Stimulated activated CD4-positive, alpha-beta T cell treated with anti-CD3 and anti-CD28 coated beads, Interleukin-15, amount 100 ng/mL, for 1 hour (primary cell): Measurements from ENCODE around the gene PGF.

Experiments used
- DNase-seq, 2 donors: peaks; one replicate each; pipeline ENCODE4 v3.0.0-alpha.2; 2020; ENCODE audit warnings: low read depth in 1 of 2, low spot score in 1 of 2

The PGF gene

GRCh38 chr14:74959596-74960180, 4.3 kb upstream of the PGF start:
- DNase-seq, result no peak

DNA sequence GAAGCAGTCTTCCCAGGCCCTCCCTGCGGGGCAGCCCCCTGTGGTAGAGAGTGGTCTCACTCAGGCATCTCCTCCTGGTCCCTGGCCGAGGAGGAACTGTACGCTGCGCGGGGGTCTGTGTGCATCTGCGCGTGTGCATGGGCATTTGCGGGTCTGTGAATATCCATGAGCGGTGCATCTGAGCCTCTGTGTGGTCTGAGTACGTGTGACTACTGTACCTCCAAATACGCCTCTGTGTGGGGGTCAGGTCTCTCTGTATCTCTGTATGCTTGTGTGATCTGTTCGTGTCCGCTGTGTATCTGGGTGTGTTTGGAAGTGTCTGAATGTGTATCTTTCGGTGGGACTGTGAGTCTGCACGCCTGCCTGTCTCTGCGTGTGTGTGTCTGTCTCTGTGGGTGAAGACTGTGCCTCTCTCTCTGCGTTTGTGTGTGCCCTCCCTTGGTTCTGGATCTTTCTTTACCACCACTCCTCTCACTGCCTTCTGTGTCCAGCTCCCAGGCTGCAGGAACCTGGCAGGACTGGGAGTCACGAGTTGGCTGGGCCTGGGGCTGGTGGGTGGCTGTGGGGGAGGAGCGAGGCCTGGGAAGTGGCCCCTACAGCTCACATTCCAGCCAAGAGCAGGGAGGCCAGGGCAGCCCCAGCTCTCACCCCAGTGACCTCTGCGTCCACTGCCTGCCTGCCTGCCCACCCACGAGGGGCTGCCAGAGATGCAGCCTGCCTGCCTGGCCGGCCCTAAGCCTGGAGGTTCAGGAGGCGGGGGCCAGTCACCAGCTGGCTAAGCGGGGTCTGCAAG, 1.1 kb upstream of the PGF start:
- no peak for DNase-seq

DNA sequence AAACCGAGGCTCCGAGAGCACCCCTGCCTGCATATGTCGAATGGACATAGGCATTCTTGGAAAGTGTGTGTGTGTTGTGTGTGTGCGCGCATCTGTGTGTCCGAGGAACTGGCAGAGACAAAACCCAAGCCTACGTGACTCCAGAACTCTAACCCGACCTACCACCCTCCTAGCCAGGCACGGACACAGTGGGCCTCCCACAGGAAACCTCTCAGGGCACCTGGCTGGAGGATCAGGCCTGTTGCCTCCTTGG, 556 bp upstream of the PGF start:
- DNase-seq, result no peak

- DNase-seq, result no peak
Observed at GRCh38 chr14:74954947-74955228, 509 bp downstream of the PGF start.

DNA sequence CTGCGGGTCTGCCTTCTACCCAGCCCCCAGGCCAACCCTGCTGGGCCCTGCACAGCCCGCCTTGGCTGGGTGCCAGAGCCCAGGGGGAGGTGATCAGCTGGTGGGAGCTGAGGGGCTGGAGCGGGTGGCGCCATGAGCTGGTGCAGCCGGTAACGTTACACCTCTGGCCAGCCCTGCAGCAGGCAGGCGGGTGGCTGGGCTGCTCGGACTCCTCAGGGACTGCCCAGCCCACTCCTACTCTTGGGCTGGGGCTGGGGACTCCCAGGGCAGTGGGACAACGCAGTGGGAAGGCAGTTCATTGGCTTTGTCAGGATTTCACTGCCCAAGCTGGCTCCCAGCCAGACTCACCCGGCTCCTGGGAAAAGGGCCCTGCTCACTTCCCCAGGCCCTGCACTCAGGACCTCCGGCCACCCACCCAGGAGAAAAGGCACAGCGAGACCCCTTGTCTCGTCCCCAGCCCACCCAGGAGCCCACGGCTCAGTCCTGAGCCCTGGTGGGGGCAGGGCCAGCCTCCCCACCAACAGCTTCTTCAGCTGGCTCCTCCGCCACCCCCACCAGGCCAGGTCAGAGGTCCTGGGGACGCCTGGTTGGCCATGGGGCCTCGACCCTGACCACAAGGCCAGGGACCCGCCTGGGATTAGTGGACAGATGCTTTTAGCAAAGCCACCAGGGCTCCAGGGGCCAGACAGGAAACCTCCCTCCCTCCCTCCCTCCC, 1.0 kb downstream of the PGF start:
- DNase-seq, result no peak

DNA sequence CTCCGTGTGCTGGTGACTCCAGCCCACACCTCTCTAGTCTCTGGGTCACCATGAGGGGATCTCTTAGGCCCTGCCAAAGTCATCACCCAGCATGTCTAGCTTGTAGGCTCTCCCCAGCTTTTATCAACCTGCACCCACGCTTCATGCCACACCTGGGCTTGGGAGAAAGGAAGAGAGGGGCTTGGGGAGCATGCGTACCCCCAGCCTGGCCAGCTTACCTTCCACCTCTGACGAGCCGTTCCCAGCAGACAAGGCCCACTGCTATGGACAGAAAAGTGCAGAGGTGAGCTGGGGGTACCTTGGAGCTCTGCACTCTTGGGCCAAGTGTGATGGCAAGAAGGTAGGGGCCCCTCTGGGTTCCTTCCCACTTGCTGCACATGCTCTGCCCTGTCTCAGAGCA, 1.7 kb downstream of the PGF start:
- DNase-seq, result no peak

GRCh38 chr14:74952697-74953484, 2.5 kb downstream of the PGF start:
- no peak for DNase-seq

DNA sequence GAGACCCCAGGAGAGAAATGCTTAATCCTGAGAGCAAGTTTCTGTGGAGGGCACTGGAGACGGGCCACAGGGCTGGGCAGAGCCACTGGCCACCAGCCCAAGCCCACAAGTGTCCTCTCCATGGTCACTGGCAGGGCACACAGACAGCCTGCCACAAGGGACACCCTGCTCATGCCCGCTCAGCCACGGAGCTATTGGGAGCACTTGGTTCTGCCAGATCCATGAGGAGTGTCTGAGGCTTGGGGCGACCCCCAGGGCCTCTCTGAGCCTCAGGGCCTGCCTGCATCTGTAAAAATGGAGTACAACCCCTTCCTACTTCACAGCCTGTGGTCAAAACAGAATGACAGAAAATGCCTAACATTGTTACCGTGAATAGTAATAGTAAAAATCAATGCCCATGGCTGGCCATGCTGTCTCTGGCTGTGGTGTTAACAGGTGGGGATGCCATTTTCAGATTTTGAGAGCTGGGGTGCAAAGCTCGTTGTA, 3.2 kb downstream of the PGF start:
- DNase-seq, result no peak

DNA sequence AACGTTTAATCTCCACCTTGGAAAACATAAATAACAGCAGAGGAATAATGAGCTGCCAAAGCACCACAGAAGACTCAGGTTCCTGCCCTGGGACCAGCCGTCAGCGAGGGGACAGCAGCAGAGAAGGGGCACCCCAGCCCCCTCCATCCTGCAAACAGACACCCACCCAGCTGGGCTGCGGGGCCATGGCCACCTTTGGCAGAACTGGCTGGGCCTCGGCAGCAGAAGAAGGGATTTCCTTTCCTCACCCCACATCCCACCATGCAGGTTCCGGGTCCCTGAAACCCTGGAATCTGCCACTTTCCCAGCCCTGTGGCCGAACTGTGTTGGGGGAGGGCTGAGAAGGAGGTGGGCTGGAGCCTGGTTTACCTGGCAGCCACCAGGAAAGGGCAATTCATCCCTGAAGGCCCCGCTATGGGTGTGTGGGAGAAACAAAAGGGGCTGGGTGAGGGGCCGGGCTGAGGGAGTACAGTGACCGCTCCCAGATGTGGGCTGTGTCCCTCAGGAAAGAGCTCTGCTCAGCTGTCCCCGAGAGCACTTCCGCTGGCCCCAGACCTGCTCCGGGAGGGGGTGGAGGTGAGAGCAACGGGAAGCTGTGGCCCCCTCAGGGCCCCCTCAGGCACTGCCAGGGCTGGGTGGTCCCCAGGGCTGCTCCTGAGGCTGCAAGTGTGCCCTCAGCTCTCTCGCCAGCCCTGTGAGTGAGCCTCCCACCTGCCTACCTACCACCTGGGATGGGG, 3.8 kb downstream of the PGF start:
- no peak for DNase-seq

- DNase-seq, result no peak
Observed at GRCh38 chr14:74950795-74951442, 4.5 kb downstream of the PGF start.

DNA sequence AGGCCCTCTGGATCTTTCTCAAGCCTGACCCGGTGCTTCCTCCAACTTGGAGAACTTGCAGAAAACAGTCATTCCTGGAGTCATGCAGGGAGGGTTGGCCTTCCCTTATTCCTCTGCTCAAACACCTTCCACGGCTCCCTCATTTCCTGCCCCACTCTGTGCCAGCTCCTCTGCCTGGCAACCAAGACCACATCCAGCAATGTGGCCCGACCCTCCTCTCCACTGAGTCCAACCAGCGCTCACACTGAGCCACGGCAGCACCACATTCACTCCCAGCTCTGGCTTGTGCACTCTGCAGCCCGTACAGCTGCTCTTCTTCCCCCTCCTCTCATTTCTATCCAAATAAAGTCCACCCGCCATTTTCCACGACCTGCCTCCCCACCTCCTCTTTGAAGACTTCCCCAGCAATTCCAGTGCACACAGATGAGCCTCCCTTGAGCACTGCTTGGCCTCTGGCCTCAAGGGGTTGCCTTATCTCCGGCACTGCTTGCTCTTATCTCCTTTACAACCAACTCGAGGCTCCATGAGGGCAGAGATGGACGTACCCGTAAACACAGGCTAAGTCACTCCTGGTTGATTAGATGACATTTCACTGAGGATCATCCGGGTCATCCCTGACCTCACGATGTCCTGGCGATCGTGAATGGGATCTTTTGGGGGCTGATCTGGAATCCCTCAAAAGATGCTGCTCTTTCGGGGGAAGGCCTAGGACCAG, 5.4 kb downstream of the PGF start:
- DNase-seq, result no peak

DNA sequence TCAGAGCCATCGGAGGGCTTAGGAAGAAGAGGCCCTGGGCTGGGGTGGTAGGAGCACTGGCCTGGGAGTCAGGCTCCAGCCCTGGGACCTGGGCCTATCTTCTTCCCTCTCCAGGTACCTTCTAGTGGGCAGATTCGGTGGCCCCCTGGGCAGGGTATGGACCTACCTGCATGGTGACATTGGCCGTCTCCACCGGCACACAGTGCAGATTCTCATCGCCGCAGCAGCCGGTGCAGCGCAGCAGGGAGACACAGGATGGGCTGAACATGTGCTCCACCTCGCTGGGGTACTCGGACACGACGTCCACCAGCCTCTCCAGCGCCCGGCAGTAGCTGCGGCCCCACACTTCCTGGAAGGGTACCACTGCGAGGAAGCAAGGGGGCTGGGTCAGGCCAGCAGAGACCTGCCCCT, 6.2 kb downstream of the PGF start:
- DNase-seq, result no peak

- no peak for DNase-seq
Observed at GRCh38 chr14:74948228-74949175, 6.9 kb downstream of the PGF start.

DNA sequence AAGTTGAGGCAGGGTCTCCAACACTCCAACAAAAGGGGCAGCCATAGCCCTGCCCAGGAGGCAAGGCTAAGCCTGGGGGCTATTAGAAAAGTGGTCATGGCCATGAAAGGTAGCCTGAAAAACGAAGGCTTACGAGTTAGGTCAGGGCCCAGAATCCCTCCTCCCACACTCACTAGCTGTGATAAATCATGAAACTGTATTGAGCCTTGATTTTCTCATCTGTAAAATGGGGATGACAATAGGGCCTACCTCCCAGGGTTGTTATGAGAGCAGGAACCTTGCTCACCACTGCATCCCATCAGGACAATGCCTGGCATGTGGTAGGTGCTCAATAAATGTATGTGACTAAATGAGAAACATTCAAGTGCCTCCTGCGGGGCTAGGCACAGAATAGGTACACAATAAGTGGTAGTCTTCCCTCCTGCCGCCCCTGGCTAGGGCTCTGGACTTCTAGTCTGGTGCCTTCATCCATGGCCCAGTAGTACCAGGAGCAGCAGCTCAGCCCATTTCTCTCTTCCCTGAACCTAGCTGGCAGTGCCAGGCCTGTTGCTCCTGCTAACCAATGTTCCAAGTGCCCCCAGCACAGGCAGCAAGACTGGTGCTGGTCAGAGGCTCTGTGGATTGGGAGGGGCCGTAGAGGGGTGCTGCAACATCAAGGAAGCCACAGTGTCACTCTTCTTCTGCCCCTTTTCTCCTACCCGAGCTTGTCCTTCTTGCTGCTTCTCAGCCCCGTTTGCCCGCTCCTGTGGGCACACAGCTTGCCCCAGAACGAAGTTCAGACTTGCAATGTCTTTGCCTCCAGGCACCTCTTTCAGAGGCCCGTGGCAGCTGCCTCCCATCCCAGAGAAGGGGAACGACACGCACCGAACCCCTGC, 7.8 kb downstream of the PGF start:
- DNase-seq, result no peak

DNA sequence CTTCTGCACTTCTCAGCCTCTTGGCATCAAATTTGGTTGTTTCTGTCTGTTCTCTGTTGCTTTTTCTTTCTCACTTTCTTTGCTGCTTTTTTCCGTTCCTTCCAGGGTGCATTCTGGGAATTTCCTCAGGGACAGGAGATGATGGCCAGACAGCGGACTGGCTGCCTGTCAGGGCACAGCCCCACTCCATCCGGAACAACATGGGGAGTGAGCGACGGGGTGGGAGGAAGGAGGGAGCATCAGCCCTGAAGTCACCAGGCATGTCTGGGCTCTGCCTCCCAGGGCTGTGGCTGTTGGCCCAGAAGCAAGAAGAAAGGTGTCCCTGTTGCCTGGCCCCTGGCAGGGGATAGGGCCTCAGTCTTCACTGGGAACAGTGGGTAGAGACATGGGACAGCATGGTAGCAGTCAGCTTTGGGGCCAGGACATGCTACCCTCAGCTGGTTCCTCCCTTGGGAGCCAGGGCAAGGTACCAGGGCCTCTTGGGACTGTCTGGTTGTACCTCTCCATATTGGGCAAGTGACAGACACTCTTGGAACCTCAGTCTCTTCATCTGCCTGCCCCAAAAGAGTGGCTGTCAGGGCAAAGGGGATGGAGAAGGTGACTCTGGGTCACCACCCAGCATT, 8.6 kb downstream of the PGF start:
- no peak for DNase-seq

GRCh38 chr14:74945852-74946658, 9.3 kb downstream of the PGF start:
- DNase-seq, result peak; percentile 49 to 58
